Smooth muscle cell (in vitro differentiated cells): Measurements from ENCODE around the gene TBPL2. TPM values are rescaled to one million over a fixed set of nuclear protein-coding genes. Genes with fewer than 3 reads are reported as not detected.

Source experiments
- DNase-seq: peaks from one replicate; lab custom pipeline; 2025; ENCODE audit not compliant: unreplicated experiment; lab: John Stamatoyannopoulos, UW
- H2AFZ ChIP-seq: fragments of 200-600 bp; sonication (generic); 2 replicates; pipeline ENCODE4 v1.6.0; 2016; ENCODE audit warnings: antibody characterized with exemption, low read depth, mild to moderate bottlenecking
- H3F3A ChIP-seq: fragments of 200-600 bp; sonication (generic); 2 replicates; pipeline ENCODE4 v1.6.0; 2017; ENCODE audit warnings: antibody characterized with exemption, low read depth
- H3K27ac ChIP-seq: fragments of 200-600 bp; sonication (generic); 2 replicates; pipeline ENCODE4 v1.5.1; 2016; ENCODE audit warnings: low read depth, mild to moderate bottlenecking
- H3K27me3 ChIP-seq: fragments of 200-600 bp; sonication (generic); 2 replicates; pipeline ENCODE4 v1.6.1; 2016; ENCODE audit warnings: low read depth, mild to moderate bottlenecking
- H3K36me3 ChIP-seq: fragments of 200-600 bp; sonication (generic); 2 replicates; pipeline ENCODE4 v1.5.1; 2016; ENCODE audit warnings: low read depth
- H3K4me1 ChIP-seq: fragments of 200-600 bp; sonication (generic); 2 replicates; pipeline ENCODE4 v1.5.1; 2016; ENCODE audit warnings: low read depth
- H3K4me2 ChIP-seq: fragments of 200-600 bp; sonication (generic); 2 replicates; pipeline ENCODE4 v1.6.0; 2016; ENCODE audit warnings: mild to moderate bottlenecking
- H3K4me3 ChIP-seq: fragments of 200-600 bp; sonication (generic); 2 replicates; pipeline ENCODE4 v1.5.1; 2016; ENCODE audit warnings: mild to moderate bottlenecking
- H3K79me2 ChIP-seq: fragments of 200-600 bp; sonication (generic); 2 replicates; pipeline ENCODE4 v1.6.0; 2016; ENCODE audit warnings: low read depth, mild to moderate bottlenecking
- H3K9ac ChIP-seq: fragments of 200-600 bp; sonication (generic); 2 replicates; pipeline ENCODE4 v1.6.0; 2016; ENCODE audit warnings: low read depth
- H3K9me3 ChIP-seq: fragments of 200-600 bp; sonication (generic); replicated peaks from 2 replicates; pipeline ENCODE4 v1.5.1; 2016; ENCODE audit warnings: low read depth
- H4K20me1 ChIP-seq: fragments of 200-600 bp; sonication (generic); 2 replicates; pipeline ENCODE4 v1.6.0; 2016; ENCODE audit warnings: low read depth
- CTCF ChIP-seq: fragments of 200-600 bp; sonication (generic); IDR thresholded peaks from 2 replicates; pipeline ENCODE4 v1.5.1; 2017; ENCODE audit warnings: borderline replicate concordance, mild to moderate bottlenecking, antibody characterized with exemption; ENCODE audit not compliant: insufficient read depth, poor library complexity, severe bottlenecking
- WGBS: methylation state at CpG from one replicate; pipeline ENCODE4 v1.1.7; 2016; ENCODE audit warnings: low lambda C conversion rate; 5-methylcytosine and 5-hydroxymethylcytosine counted together
- polyA plus RNA-seq: library from polyadenylated mRNA; unstranded; fragments of >200 nt; fragmentation: Nextera tagmentation; extraction: Ambion mirVana; gene quantifications from 2 replicates; pipeline ENCODE4 v1.2.1, GENCODE V29; 2016
- total RNA-seq: library from RNA; depleted of rRNA; stranded (reverse); fragments of >200 nt; gene quantifications from 2 replicates; pipeline ENCODE4 v1.2.3, GENCODE V29; 2014

Gene TBPL2
- total and polyA plus RNA-seq, 2 experiments from 2014 or later = not detected

- Histone ChIP-seq H3K9me3 (no peaks in the 10 kb centered on the region), H3K9ac (peak overlapping the region; percentile 37), H3K27me3 (no peaks in the 10 kb centered on the region), H4K20me1 (no peaks in the 10 kb centered on the region), H3K27ac (peak overlapping the region; percentile 69), H3K79me2 (no peaks in the 10 kb centered on the region), H3K4me1 (no peaks in the 10 kb centered on the region), H3F3A (peaks cover 2% of the 10 kb centered on the region), H3K4me2 (peak overlapping the region; percentile 24), H3K4me3 (no peak overlapping the region), H2AFZ (no peak overlapping the region), H3K36me3 (no peaks in the 10 kb centered on the region)
- DNase-seq = no peak
- no peak for TF ChIP-seq CTCF
- 10% methylated on average over 4 of the region's 4 CpGs for WGBS
Observed at GRCh38 chr14:55389330-55389729, 51.1 kb downstream of the TBPL2 start.

GRCh38 chr14:55388160-55388559 lies 52.3 kb downstream of the TBPL2 start:
- H3K9me3 ChIP-seq = no peaks in the 10 kb centered on the region
- no peak overlapping the region for H3K4me3 ChIP-seq
- no peaks in the 10 kb centered on the region for H3K27me3 ChIP-seq
- no peaks in the 10 kb centered on the region for H3K79me2 ChIP-seq
- no peaks in the 10 kb centered on the region for H3K4me1 ChIP-seq
- no peak overlapping the region for H3K9ac ChIP-seq
- H3K36me3 ChIP-seq = no peaks in the 10 kb centered on the region
- TF ChIP-seq CTCF = no peak
- no peak overlapping the region for H3K4me2 ChIP-seq
- H2AFZ ChIP-seq = no peak overlapping the region
- DNase-seq = no peak
- H4K20me1 ChIP-seq = no peaks in the 10 kb centered on the region
- H3K27ac ChIP-seq = no peak overlapping the region
- peaks cover 2% of the 10 kb centered on the region for H3F3A ChIP-seq

GRCh38 chr14:55387121-55387520 lies 53.3 kb downstream of the TBPL2 start:
- Histone ChIP-seq H3K4me1 (no peaks in the 10 kb centered on the region), H3K27ac (no peak overlapping the region), H3K9ac (no peak overlapping the region), H3K27me3 (no peaks in the 10 kb centered on the region), H4K20me1 (no peaks in the 10 kb centered on the region), H3F3A (peaks cover 2% of the 10 kb centered on the region), H3K79me2 (no peaks in the 10 kb centered on the region), H3K4me2 (no peak overlapping the region), H2AFZ (no peak overlapping the region), H3K36me3 (no peaks in the 10 kb centered on the region), H3K9me3 (no peaks in the 10 kb centered on the region), H3K4me3 (no peak overlapping the region)
- no peak for DNase-seq
- 99% methylated on average over 4 of the region's 4 CpGs for WGBS
- TF ChIP-seq CTCF = no peak

- H3K4me2 ChIP-seq = no peak overlapping the region
- TF ChIP-seq CTCF = no peak
- H3K9me3 ChIP-seq = no peaks in the 10 kb centered on the region
- peaks cover 2% of the 10 kb centered on the region for H3F3A ChIP-seq
- no peaks in the 10 kb centered on the region for H3K4me1 ChIP-seq
- H3K27ac ChIP-seq = no peak overlapping the region
- H3K36me3 ChIP-seq = no peaks in the 10 kb centered on the region
- H3K79me2 ChIP-seq = no peaks in the 10 kb centered on the region
- no peak for DNase-seq
- no peaks in the 10 kb centered on the region for H4K20me1 ChIP-seq
- no peaks in the 10 kb centered on the region for H3K27me3 ChIP-seq
- no peak overlapping the region for H3K9ac ChIP-seq
- 94% methylated on average over 6 of the region's 6 CpGs for WGBS
- H3K4me3 ChIP-seq = no peak overlapping the region
- H2AFZ ChIP-seq = no peak overlapping the region
Observed at GRCh38 chr14:55386037-55386808, 54.2 kb downstream of the TBPL2 start.
